Activated effector memory CD4-positive, alpha-beta T cell treated with anti-CD3 and anti-CD28 coated beads, Interleukin-2, amount 50 U/mL, for 16 hours (primary cell): ENCODE measurements around the gene MFGE8.
A peak's percentile ranks its signal among the peaks of the same experiment; 100 is the strongest.
"Not testable (repeated sequence)": the region's sequence is repeated elsewhere in the genome, so short reads cannot be mapped to it uniquely, and the experiment has no call there.

ENCODE experiments used
- DNase-seq: peaks from one replicate; pipeline ENCODE4 v3.0.0-alpha.2; 2020

Gene MFGE8

GRCh38 chr15:88913017-88913849 lies at the start of gene MFGE8:
Gene MFGE8 (minus strand): TSS chr15:88913379. CDS start chr15:88913319, 60 bp downstream.
- peak; percentile 89 for DNase-seq

GRCh38 chr15:88959445-88959844 lies 46.3 kb upstream of the MFGE8 start:
- no peak for DNase-seq

GRCh38 chr15:88956906-88957305 lies 43.7 kb upstream of the MFGE8 start:
- no peak for DNase-seq

GRCh38 chr15:88956263-88956662 lies 43.1 kb upstream of the MFGE8 start:
- DNase-seq, result no peak

GRCh38 chr15:88954431-88955277 lies 41.5 kb upstream of the MFGE8 start:
- DNase-seq, result no peak

- no peak for DNase-seq
Observed at GRCh38 chr15:88950600-88951160, 37.5 kb upstream of the MFGE8 start.

- DNase-seq, result no peak
Observed at GRCh38 chr15:88949734-88950400, 36.7 kb upstream of the MFGE8 start.

- no peak for DNase-seq
Observed at GRCh38 chr15:88940110-88940675, 27.0 kb upstream of the MFGE8 start.

GRCh38 chr15:88939486-88939806 lies 26.3 kb upstream of the MFGE8 start:
- DNase-seq, result no peak

- DNase-seq, result no peak
Observed at GRCh38 chr15:88938802-88939485, 25.8 kb upstream of the MFGE8 start.

GRCh38 chr15:88934449-88934848 lies 21.3 kb upstream of the MFGE8 start:
- not testable (repeated sequence) for DNase-seq

GRCh38 chr15:88932875-88933330 lies 19.7 kb upstream of the MFGE8 start:
- no peak for DNase-seq

GRCh38 chr15:88932271-88932874 lies 19.2 kb upstream of the MFGE8 start:
- DNase-seq, result no peak

- no peak for DNase-seq
Observed at GRCh38 chr15:88930579-88930978, 17.4 kb upstream of the MFGE8 start.

GRCh38 chr15:88929358-88930098 lies 16.3 kb upstream of the MFGE8 start:
- not testable (repeated sequence) for DNase-seq

- DNase-seq, result not testable (repeated sequence)
Observed at GRCh38 chr15:88928192-88928591, 15.0 kb upstream of the MFGE8 start.

- not testable (repeated sequence) for DNase-seq
Observed at GRCh38 chr15:88925648-88926047, 12.5 kb upstream of the MFGE8 start.

- peak; percentile 66 for DNase-seq
Observed at GRCh38 chr15:88920892-88921435, 7.8 kb upstream of the MFGE8 start.

GRCh38 chr15:88920186-88920891 lies 7.2 kb upstream of the MFGE8 start:
- no peak for DNase-seq

GRCh38 chr15:88918738-88919137 lies 5.6 kb upstream of the MFGE8 start:
- peak; percentile 73 for DNase-seq
